ENCODE results near the gene FBXO41.

DNA sequence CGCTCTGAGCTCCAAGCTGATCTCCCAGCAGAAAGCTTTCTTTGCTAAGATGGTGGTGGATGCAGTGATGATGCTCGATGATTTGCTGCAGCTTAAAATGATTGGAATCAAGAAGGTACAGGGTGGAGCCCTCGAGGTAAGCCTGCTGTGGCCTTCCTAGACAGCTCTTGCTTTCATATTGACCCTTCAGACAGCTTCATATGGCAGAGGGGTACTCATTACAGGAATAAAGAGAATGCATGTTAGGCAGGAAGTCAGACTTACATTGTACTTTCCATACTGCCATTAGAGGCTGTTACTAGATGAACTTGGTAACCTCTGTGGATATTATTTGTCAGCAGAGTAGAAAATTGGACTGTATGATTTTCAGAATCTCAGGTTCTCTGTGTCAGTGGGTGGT is 39.7 kb downstream of the FBXO41 start:
- TF ChIP-seq, protein P1, sequence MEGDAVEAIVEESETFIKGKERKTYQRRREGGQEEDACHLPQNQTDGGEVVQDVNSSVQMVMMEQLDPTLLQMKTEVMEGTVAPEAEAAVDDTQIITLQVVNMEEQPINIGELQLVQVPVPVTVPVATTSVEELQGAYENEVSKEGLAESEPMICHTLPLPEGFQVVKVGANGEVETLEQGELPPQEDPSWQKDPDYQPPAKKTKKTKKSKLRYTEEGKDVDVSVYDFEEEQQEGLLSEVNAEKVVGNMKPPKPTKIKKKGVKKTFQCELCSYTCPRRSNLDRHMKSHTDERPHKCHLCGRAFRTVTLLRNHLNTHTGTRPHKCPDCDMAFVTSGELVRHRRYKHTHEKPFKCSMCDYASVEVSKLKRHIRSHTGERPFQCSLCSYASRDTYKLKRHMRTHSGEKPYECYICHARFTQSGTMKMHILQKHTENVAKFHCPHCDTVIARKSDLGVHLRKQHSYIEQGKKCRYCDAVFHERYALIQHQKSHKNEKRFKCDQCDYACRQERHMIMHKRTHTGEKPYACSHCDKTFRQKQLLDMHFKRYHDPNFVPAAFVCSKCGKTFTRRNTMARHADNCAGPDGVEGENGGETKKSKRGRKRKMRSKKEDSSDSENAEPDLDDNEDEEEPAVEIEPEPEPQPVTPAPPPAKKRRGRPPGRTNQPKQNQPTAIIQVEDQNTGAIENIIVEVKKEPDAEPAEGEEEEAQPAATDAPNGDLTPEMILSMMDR (IDR thresholded peaks at IDR 0.05), result no peak
- TF ChIP-seq POLR2A (IDR thresholded peaks at IDR 0.05) (no peak), EP300 (IDR thresholded peaks at IDR 0.05) (no peak)
